NCI-H1105 treated with DMSO at 0.1 percent for 48 hours (cell line): ENCODE measurements around the gene RASGRP2.

ENCODE experiments used
- DNase-seq: peaks from one replicate; lab custom pipeline; 2025; lab: John Stamatoyannopoulos, UW

Gene RASGRP2

GRCh38 chr11:64739871-64740270 lies 4.1 kb downstream of the RASGRP2 start:
- DNase-seq = no peak

GRCh38 chr11:64736654-64737053 lies 7.3 kb downstream of the RASGRP2 start:
- DNase-seq = no peak

- DNase-seq = no peak
Measured at GRCh38 chr11:64735725-64736259, 8.2 kb downstream of the RASGRP2 start.

GRCh38 chr11:64734811-64735724 lies 8.9 kb downstream of the RASGRP2 start:
- no peak for DNase-seq

GRCh38 chr11:64731601-64732000 lies 12.3 kb downstream of the RASGRP2 start:
- no peak for DNase-seq

- DNase-seq = no peak
Measured at GRCh38 chr11:64729851-64730382, 14.0 kb downstream of the RASGRP2 start.

GRCh38 chr11:64728757-64729365 lies 15.1 kb downstream of the RASGRP2 start:
- DNase-seq = no peak

- no peak for DNase-seq
Measured at GRCh38 chr11:64726867-64727530, 16.9 kb downstream of the RASGRP2 start.

- DNase-seq = no peak
Measured at GRCh38 chr11:64726211-64726641, 17.7 kb downstream of the RASGRP2 start.

GRCh38 chr11:64724863-64725532 lies 18.9 kb downstream of the RASGRP2 start:
- DNase-seq = no peak

- DNase-seq = no peak
Measured at GRCh38 chr11:64723907-64724862, 19.8 kb downstream of the RASGRP2 start.

GRCh38 chr11:64723117-64723906 lies 20.6 kb downstream of the RASGRP2 start, which contains the start of gene NRXN2:
Gene NRXN2 (minus strand): TSS chr11:64723197. CDS start chr11:64713699, 9,498 bp downstream.
- peak; percentile 85 for DNase-seq

- no peak for DNase-seq
Measured at GRCh38 chr11:64722141-64723065, 21.5 kb downstream of the RASGRP2 start.

- no peak for DNase-seq
Measured at GRCh38 chr11:64721359-64721699, 22.6 kb downstream of the RASGRP2 start.

GRCh38 chr11:64720640-64721358 lies 23.1 kb downstream of the RASGRP2 start:
- no peak for DNase-seq

- DNase-seq = no peak
Measured at GRCh38 chr11:64720167-64720566, 23.8 kb downstream of the RASGRP2 start.

GRCh38 chr11:64719406-64719805 lies 24.5 kb downstream of the RASGRP2 start:
- no peak for DNase-seq

- no peak for DNase-seq
Measured at GRCh38 chr11:64718780-64719124, 25.2 kb downstream of the RASGRP2 start.
